NCI-H226 (cell line): Measurements from ENCODE around the gene FLOT1.
"Not testable (repeated sequence)": the region's sequence is repeated elsewhere in the genome, so short reads cannot be mapped to it uniquely, and the experiment has no call there.

ENCODE experiments used
- DNase-seq: peaks from one replicate; pipeline ENCODE4 v3.0.0-alpha.2; 2015

FLOT1 gene

DNA sequence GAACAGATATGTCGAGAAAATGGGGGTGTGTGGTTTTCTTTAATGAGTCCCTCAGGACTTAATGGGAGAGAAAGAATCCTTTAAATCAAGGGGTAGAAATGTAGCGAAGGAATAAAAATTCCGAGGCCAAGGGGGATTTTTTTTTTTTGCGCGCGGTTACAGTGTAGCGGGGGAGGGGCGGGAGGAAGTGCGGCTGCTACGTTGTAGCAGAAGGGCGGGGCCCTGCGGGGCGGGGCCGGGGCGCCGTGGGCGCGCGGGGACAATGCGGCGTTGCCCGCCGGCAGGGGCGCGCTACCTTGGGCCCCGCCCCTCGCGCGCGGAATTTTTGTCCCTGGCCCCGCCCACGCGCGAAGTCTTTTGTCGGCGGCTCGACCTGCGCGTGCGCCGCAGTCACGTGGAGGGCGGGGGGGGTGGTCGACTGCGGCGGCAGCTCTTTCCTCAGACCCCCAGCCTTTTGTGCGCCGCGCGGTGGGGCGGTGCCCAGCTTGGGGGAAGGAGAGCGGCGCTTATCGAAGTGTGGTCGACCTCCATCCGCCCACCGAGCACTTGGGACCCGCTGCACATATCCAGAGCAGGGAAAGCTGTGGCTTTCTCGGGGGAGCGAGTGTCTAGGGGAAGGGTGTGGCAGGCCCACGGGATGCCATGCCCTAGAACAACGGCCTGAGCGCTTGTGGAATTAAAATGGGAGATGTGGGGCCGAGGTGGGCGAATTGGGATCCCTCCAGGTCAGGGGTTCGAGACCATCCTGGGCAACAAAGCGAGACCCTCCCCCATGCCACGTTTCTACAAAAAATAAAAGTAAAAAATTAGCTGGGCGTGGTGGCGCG lies 21.1 kb downstream of the FLOT1 start:
- peak; percentile 77 for DNase-seq

GRCh38 chr6:30720738-30721197 lies 21.7 kb downstream of the FLOT1 start:
- no peak for DNase-seq

DNA sequence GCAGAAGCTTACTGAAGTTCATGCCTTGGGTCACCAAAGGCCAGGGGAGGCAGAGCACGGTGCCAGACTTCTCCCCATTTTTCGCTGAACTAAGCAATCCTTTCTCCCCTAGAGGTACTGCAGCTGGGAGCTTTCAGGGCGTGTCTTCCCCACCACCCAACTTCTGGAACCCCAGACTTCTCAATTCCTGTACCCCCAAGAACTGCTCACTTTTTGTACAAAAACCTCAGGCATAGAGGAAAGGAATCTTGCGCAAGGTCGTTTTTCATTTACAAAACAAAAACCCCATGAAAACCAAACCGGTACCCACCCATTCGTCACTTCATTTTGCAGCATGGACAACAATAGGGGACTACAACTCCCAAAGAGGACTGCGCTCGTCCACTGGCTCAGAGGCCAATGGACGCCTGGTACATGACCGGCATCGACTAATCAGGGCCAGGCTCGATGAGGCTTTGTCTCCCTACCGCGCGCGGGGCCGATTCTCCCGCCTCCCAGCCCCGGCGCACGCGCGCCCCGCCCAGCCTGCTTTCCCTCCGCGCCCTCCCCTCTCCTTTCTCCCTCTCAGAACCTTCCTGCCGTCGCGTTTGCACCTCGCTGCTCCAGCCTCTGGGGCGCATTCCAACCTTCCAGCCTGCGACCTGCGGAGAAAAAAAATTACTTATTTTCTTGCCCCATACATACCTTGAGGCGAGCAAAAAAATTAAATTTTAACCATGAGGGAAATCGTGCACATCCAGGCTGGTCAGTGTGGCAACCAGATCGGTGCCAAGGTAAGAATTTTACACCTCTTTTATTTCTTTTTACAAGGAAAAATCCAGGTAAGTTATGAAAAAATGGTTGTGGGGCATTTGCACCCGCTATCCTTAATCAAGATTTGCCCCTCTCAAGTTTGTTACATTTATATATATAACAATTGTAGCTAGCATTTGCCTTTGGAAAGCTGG lies 22.4 kb downstream of the FLOT1 start, which contains the start of gene TUBB:
Gene TUBB, plus strand, starts transcription at position 562 of the 947 bp plus-strand sequence. Its CDS starts 155 bp downstream, at position 717.
- DNase-seq = peak; percentile 99

- no peak for DNase-seq
Observed at GRCh38 chr6:30719356-30719755, 23.1 kb downstream of the FLOT1 start.

GRCh38 chr6:30717845-30718720 lies 24.4 kb downstream of the FLOT1 start:
- not testable (repeated sequence) for DNase-seq

DNA sequence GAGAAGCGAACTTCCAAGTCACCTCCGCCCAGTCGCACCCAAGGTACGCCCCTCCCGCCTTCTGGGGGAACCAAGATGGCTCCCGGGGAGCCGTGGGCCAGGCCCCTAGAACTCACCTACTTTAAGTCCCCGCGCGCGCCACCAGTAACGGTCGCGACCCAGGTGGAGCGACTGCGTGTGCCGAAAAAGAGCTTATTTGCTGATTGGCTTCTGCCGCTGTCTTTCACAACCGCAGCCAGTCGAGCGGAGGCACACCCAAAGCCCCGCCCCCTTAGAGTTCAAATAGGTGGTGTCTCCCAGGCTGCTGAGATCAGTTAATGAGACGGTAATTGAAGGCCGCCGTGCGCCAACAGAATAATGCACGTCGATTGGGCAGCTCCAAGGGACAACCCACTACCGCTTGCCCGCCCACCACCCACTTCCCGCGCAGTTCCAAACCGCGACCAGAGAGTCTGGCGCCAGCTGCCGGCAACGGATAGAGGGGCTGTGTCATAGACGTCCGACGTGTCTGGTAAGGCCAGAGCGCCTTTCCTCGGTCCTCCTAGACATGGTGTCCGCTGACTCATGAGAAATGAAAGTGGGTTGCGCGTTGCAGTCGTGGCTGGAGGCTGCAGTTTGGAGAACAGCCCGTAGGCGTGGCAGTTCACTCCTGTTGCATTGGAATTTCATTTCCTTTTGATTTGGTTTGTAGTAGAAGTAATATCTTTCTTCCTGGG lies 25.2 kb downstream of the FLOT1 start, which contains the start of gene MDC1:
Gene MDC1, minus strand, starts transcription at position 153 of the 716 bp plus-strand sequence. CDS start 2,106 bp downstream, outside the sequence.
- DNase-seq = peak; percentile 100

DNA sequence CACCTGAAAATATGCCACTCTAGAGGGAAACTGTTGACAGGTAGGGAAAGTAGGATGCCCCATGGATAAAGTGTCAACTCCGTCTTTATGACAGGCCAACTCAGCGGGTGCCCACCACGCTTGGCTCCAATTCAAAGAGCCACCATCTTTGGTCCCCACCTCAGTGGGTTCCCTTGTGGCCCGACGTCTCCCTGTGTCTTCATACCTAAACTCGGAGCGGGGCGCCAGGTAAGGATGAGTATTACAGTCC lies 25.7 kb downstream of the FLOT1 start:
- DNase-seq = no peak

- no peak for DNase-seq
Observed at GRCh38 chr6:30714263-30714662, 28.2 kb downstream of the FLOT1 start.

- DNase-seq = no peak
Observed at GRCh38 chr6:30712441-30712945, 30.0 kb downstream of the FLOT1 start.

DNA sequence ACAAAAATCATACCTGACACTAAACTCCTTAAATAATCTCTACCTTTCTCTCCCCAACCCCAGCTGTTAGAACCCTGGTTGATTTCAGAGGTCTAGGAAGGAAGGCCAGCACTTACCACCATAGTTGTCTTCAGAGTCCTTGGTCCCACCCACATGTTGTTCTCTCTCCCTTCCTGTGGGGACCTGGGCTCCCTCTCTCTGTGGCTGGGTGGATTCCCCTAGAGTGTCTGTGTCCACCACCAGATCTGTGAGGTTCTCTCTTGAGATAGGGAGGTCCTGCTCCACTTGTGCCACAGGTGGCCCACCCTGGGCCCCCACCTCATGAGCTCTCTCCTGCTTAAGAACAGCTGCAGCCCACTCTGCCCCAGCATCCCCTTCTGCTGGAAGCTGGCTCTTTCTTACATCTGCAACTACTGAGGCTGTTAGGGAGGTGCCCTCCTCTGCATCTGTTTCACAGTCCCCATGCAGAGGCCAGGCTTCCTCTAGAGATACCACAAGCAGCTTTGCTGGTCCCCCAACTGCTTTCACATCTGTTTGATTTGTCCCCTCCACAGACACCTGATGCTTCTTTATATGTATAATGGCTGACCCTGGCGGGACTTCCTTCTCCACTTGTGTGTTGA lies 30.6 kb downstream of the FLOT1 start:
- no peak for DNase-seq

GRCh38 chr6:30709101-30709868 lies 33.2 kb downstream of the FLOT1 start:
- no peak for DNase-seq

DNA sequence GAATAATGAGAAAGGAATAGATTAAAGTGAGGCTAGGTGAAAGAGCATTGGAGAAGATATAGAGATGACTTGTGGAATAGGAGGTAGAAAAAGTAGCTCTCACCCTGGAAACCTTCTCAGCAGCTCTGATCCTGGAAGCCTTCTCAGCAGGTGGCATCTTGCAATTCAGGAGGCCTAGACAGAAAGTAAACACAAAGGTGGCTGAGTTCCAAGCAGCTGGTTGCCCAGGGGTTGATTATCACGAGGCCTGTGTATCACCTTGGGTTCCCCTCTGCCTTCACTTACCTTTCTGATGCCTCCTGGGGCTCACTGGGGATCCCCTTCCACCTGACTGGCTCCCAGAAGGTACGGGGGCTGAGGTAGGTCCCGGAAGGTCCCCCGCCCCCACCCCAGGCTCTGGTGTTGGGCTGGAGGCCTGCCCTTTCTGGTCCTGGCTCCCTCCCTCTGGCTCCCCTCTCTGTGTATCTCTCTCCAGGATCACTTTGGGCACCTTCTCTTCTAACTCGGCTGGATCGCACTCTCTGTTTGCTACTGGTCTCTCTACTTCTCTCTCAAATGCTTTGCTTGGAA lies 35.1 kb downstream of the FLOT1 start:
- DNase-seq = no peak

GRCh38 chr6:30705620-30706019 lies 36.9 kb downstream of the FLOT1 start:
- no peak for DNase-seq

DNA sequence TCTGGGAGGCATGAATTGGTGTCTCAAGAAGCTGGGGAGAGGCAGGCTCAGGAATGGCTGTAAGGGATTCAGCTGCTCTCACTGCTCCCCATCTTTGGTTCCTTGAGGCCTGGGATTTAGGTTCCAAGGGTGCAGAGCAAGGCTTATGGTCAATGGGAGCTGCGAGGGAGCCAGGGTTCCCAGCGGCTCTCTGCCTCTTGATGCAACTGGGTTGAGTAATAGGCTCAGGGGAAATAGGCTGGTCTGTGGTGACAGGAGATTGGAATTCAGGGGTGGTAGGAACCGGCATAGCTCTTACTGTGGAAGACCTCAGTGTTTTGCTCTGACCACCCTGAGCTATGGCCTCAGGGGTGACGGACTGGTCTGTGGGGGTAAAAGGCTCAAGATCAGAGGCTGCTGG lies 38.7 kb downstream of the FLOT1 start:
- no peak for DNase-seq

GRCh38 chr6:30703011-30703410 lies 39.5 kb downstream of the FLOT1 start:
- no peak for DNase-seq

GRCh38 chr6:30700340-30700739 lies 42.1 kb downstream of the FLOT1 start:
- peak; percentile 30 for DNase-seq

- no peak for DNase-seq
Observed at GRCh38 chr6:30696432-30696831, 46.1 kb downstream of the FLOT1 start.

DNA sequence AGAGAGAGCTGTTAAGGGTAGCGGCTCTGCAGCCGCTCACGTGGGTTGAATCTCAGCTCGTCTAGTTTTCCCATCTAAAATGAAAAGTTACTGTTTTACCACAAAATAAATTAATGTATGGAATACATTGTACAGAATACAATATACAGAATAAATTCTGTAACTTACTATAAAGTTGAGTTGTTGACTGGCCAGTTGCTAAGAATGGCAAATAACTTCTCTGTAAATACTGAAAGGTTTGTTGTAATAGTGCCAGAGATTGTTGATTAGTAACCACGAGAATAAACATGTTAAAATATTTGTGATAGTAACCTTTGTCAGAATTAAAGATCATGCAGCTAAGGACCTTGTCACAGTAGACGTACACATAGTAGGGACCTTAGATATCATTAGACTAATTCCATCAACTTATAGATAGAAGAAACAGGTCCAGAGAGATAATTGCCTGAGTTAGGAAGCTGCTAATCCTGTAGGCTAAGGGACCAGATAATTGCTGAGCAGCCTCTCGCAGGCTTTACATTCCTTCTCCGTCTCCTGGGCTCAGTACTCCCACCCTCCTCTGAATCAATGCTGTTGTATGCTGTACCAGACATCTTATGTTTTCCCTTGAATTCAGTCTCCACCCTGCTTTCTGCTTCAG lies 51.2 kb downstream of the FLOT1 start:
- DNase-seq = no peak

DNA sequence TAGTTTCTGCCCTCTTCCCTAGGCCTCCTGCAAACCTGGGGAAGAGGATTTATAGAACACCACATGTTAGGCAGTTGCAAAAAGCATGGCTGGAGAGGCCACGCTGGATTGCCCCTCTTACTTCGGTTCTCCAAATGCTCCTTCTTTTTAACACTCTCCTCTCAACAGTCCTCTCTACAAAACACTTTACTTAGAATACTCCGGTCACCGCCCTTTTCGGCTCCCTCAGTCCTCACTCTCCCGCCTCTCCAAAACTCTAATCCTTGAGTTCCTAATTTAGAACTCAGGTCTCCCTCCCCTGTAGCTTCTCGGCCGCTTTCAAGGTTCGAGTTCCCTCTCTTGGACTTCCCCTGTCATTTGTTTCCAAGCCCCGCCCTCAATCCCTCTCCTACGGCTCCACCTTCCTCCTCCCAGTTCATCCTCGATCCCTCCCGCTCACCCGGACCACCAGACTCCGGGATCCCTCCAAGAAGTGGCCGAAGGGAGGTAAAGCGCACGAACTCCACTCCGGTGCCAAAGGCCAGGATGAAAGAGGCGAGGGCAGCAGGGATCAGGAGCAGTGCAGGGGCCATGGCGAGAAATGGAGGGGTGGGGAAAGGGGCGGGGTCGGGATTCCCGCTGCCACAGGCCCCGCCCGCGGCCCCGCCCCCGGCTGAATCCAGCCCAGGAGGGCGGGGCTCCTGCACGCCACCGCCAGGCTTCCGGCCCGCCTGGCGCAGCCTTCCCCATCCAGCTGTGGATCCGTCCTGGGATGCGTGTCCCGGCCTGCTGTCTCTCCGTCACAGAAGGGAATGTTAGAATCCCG lies 51.9 kb downstream of the FLOT1 start, which contains the start of gene NRM:
Gene NRM, minus strand, starts transcription at position 582 of the 805 bp plus-strand sequence. Its CDS starts 10 bp downstream, at position 572.
- DNase-seq = peak; percentile 66
